Fibroblast of villous mesenchyme (primary cell): ENCODE results near the gene TMEM184B. TPM values are rescaled to one million over a fixed set of nuclear protein-coding genes. Genes with fewer than 3 reads are reported as not detected.
A peak's percentile ranks its signal among the peaks of the same experiment; 100 is the strongest.

Experiments used
- DNase-seq: peaks from one replicate; pipeline ENCODE4 v3.0.0-alpha.2; 2010; ENCODE audit warnings: low read depth
- H3K4me3 ChIP-seq: 2 replicates; pipeline ENCODE4 v1.5.1; 2011; ENCODE audit warnings: low read depth, mild to moderate bottlenecking, low read length
- total RNA-seq: library from RNA; depleted of rRNA; stranded (reverse); fragments of >200 nt; gene quantifications from 2 replicates; pipeline ENCODE4 v1.2.3, GENCODE V29; 2012
- TF ChIP-seq, protein P1 (sequence below): IDR thresholded peaks from 2 replicates; pipeline ENCODE4 v1.5.1; 2012; ENCODE audit warnings: low read depth, mild to moderate bottlenecking, low read length; ENCODE audit not compliant: insufficient read depth

The TMEM184B gene
- total RNA-seq, 1 donor = 44.9 TPM

DNA sequence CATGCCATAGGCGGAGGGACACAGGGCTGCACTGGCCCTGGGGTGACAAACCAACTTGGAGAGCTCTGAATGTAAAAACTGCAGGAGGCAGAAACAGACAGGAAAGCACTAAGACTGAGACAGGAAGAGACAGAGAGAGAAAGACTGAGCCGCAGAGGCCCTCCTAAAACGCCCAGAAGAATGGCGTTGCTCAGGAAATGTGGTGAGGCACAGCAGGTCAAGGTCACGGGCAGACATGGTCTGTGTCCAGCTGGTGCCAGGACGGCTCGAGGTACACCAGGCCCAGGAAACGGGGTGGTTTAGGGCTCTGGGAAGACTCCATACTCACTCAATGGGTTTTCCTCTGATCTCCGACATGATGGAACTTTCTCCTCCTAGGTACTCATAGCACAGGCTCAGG lies 41.9 kb downstream of the TMEM184B start:
- no peak for DNase-seq

GRCh38 chr22:38230108-38230825 lies 42.5 kb downstream of the TMEM184B start:
- TF ChIP-seq, protein P1, sequence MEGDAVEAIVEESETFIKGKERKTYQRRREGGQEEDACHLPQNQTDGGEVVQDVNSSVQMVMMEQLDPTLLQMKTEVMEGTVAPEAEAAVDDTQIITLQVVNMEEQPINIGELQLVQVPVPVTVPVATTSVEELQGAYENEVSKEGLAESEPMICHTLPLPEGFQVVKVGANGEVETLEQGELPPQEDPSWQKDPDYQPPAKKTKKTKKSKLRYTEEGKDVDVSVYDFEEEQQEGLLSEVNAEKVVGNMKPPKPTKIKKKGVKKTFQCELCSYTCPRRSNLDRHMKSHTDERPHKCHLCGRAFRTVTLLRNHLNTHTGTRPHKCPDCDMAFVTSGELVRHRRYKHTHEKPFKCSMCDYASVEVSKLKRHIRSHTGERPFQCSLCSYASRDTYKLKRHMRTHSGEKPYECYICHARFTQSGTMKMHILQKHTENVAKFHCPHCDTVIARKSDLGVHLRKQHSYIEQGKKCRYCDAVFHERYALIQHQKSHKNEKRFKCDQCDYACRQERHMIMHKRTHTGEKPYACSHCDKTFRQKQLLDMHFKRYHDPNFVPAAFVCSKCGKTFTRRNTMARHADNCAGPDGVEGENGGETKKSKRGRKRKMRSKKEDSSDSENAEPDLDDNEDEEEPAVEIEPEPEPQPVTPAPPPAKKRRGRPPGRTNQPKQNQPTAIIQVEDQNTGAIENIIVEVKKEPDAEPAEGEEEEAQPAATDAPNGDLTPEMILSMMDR = peak; percentile 43
- DNase-seq = peak; percentile 54
- H3K4me3 ChIP-seq = no peak overlapping the region

More for the DNA sequence above, 41.9 kb downstream of the TMEM184B start:
- no peak overlapping the region for H3K4me3 ChIP-seq
- TF ChIP-seq, protein P1 = no peak

GRCh38 chr22:38228873-38229740 lies 43.7 kb downstream of the TMEM184B start:
- DNase-seq = peak; percentile 58
- no peak overlapping the region for H3K4me3 ChIP-seq
- TF ChIP-seq, protein P1 = no peak

- no peak for DNase-seq
- TF ChIP-seq, protein P1 = no peak
- no peak overlapping the region for H3K4me3 ChIP-seq
These were observed 44.4 kb downstream of the TMEM184B start for GRCh38 chr22:38228326-38228872.

DNA sequence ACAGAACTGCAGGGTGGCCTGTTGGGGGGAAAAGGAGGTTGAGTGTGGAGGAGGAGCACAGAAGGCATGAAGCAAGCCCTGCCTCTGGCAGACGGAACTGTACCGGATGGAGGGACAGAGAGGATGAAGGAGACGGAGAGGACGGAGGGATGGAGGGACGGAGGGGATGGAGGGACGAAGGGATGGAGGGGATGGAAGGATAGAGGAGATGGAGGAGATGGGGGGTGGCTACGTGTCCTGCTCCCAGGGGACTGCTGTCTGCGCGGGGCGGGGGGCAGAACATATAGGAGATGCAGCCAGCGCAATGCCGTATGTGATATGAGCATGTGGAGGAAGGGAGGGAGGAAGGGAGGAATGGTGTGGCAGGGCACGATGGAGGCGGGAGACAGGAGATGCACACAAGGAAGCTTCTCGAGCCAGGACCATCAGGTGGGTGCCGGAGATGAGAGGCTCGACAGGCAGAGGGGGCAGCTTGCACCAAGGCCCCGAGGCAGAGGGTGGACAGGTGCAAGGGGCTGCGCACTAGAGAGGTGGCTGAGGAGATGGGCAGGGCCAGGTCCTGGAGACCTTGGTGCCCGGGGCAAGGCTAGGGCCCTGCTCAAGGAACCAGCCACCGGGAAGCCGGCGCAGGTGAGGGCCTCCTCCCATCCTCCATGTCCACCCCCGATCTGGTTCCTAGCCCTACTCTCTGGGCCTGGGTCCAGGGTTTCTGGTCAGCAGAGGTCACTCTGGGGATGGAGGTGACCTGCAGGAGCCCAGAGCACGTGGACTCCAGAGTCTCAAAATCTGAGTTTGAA lies 45.8 kb downstream of the TMEM184B start:
- TF ChIP-seq, protein P1 = no peak
- no peak overlapping the region for H3K4me3 ChIP-seq
- DNase-seq = no peak

DNA sequence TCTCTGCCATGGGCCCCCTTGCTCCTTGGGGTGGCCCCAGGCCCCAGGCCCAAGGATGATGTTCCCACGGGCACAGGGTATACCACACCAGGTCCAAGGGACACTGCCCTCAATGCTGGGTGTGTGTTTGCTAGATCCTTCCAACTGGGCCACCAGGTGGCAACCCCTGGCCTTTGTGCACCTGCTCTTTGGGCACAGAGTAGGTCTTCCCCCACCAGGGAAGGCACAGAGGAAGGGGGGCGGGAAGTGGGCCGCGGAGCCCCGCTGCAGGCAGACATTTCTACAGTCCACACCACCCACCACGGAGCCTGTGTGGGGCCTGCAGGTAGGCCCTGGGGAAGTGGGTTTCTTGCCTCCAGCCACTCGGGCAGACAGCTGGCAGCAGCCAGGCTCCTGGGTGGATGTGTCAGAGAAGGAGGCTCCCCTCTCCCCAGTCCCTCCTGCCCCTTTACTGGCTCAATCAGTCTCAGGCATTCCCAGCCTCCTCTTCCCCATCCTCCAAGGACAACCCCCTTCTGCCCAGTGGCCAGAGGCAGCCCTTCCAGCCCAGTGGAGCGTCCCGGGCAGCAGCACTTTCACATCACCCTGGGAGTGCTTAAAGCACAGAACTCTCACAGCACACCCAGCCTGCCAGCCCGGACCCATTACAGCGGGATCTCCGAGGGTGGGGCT lies 49.4 kb downstream of the TMEM184B start:
- H3K4me3 ChIP-seq = no peak overlapping the region
- no peak for DNase-seq
- TF ChIP-seq, protein P1 = no peak
